Cortex of kidney (tissue), 1 donor: ENCODE measurements around the gene WDPCP.
"Not testable (repeated sequence)": the region's sequence is repeated elsewhere in the genome, so short reads cannot be mapped to it uniquely, and the experiment has no call there.

Source experiments
- DNase-seq: peaks from one replicate; lab custom pipeline; 2025; lab: John Stamatoyannopoulos, UW

The WDPCP gene

GRCh38 chr2:63446658-63447057 lies 141.6 kb downstream of the WDPCP start:
- DNase-seq, result no peak

- no peak for DNase-seq
These were observed 143.6 kb downstream of the WDPCP start for GRCh38 chr2:63444565-63445288.

GRCh38 chr2:63440612-63441011 lies 147.7 kb downstream of the WDPCP start:
- DNase-seq, result no peak

DNA sequence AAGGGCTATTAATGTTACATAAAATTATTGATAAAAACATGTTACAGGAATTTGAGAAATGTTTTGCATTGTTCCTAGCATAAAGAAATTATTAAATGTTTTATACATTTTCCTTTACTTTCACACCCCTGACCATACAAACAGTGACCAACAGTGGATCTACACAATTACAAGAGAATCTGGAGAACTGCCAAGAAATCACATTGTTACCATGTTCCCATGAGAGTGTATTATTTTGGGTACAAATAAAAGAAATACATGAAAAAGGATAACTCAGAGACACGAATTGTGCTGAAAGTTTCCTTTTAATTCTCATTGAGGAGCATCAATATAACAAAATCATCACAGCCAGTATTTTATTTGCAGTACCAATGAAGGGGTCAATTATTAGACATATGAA lies 150.1 kb downstream of the WDPCP start:
- DNase-seq, result no peak

DNA sequence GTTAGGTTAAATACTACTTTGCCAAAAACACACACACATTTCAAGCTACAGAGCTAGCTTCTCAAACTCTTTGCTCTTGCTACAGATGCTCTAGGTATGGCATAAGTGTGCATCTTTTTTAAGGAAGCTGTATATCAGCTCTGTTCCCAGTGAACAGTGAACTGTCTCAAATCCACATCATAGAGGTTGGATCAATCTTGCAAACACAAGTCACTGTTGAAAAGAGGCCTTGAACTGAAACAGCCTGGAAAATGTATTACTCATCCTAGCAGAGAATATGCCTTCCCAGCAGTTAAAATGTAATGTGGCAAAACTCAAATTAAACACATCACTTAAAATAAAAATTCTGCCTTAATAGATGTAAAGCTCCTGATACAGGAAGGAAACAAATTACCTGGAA lies 151.8 kb downstream of the WDPCP start:
- no peak for DNase-seq

- no peak for DNase-seq
These were observed 153.2 kb downstream of the WDPCP start for GRCh38 chr2:63435070-63435469.

- DNase-seq, result no peak
These were observed 154.0 kb downstream of the WDPCP start for GRCh38 chr2:63434024-63435001.

- no peak for DNase-seq
These were observed 155.9 kb downstream of the WDPCP start for GRCh38 chr2:63432373-63432772.

GRCh38 chr2:63425606-63426005 lies 162.7 kb downstream of the WDPCP start:
- no peak for DNase-seq

- no peak for DNase-seq
These were observed 163.2 kb downstream of the WDPCP start for GRCh38 chr2:63425079-63425416.

- no peak for DNase-seq
These were observed 163.8 kb downstream of the WDPCP start for GRCh38 chr2:63424329-63425078.

GRCh38 chr2:63422556-63422955 lies 165.7 kb downstream of the WDPCP start:
- no peak for DNase-seq

DNA sequence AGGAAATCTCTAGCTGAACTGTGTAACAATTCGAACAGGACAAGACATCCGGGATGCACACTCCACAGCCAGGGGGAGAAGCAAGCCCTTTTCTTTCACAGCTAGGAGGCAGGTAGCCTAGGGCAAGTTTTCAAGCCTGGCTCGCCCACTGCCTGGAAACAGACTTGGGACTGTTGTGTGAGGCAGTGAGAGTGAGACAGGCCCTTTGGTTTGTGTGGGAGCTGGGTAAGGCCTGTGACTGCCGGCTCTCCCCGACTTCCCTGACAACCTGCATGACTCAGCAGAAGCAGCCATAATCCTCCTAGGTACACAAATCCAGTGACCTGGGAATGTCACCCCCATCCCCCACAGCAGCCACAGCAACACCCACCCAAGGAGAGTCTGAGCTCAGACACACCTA lies 179.7 kb downstream of the WDPCP start:
- DNase-seq, result no peak

GRCh38 chr2:63406641-63407040 lies 181.6 kb downstream of the WDPCP start:
- no peak for DNase-seq

- no peak for DNase-seq
These were observed 184.5 kb downstream of the WDPCP start for GRCh38 chr2:63403820-63404219.

DNA sequence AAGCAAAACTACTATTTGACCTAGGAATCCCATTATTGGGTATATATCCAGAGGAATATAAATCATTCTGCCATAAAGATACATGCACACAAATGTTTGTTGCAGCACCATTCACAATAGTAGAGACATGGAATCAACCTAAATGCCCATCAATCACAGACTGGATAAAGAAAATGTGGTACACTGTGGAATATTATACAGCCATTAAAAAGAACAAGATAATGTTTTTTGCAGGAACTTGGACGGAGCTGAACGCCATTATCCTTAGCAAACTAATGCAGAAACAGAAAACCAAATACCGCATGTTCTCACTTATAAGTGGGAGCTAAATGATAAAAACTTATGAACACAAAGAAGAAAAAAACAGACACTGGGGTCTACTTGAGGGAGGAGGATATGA lies 185.4 kb downstream of the WDPCP start:
- DNase-seq, result not testable (repeated sequence)

DNA sequence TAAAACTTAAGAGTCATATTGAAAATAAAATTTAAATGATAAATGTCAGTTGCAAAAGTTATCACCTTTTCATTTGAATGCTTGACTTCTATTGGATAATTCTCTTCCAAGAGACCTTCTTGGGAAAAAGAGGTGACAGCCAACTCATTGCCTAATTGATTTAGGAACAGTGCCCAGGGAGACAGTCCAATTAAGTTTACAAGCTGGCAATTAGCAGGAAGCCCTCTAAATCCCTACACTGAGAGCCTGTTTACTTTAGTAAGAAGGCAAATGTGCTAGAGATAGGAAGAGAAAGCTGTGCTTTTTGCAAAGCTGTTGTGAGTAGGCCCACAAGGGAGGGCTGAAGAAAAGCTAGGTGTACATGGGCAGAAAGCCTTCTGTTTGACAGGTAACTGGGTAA lies 189.1 kb downstream of the WDPCP start:
- no peak for DNase-seq

DNA sequence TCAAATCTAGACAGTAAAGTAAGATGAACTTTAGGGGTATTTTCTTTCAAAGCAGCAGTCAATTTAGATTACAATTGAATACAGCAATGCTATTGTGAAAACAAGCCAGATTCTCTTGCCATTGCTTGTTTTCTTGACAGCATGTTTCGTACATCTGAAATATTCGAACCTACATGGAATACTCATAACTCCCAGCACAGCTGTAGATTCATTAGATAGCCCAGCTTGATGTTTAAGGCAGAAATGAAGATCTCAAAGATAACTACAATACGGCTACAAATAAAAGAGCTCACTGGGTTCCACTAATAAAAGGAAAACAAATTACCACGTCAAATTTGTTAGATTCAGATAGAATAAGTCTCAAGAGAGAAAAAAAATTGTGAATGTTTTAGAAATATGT lies 208.8 kb downstream of the WDPCP start:
- no peak for DNase-seq

GRCh38 chr2:63378589-63378988 lies 209.7 kb downstream of the WDPCP start:
- no peak for DNase-seq

DNA sequence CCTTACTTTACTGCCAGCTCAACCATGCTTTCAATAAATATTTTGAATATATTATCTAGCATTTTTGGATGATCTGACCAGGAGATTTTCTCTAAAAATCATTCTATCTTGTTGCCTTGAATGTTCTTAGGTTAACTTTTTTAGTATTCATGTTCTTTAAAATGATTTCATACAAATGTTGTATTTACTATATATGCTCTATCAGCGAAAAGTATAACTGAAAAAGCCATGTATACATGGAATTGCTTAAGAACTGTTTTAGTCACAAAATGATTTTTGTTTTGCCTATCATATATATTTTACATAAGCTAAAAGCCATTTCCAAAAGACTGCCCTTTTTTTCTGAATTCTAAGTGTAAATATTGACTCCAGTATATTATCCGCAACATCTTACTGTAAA lies 213.9 kb downstream of the WDPCP start:
- no peak for DNase-seq

GRCh38 chr2:63372549-63372948 lies 215.7 kb downstream of the WDPCP start:
- DNase-seq, result no peak

DNA sequence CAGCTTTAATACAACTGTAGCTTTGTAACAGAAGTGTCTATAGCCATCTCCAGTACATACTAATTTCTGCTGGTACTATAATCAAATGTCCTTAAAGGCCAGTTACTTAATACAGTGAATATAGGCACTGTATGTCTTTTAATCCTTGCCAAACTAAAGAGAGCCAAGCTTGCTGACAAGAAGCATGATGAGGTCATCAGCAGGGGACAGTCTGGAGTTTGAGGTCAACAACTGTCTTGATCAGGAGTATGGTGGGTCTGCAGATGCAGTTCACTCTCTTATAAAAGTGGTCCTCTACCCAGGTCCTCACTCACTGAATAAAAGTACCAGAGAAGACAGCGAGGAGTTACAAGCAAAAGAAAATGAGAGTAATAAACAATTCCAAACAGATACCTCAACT lies 219.1 kb downstream of the WDPCP start:
- DNase-seq, result no peak

DNA sequence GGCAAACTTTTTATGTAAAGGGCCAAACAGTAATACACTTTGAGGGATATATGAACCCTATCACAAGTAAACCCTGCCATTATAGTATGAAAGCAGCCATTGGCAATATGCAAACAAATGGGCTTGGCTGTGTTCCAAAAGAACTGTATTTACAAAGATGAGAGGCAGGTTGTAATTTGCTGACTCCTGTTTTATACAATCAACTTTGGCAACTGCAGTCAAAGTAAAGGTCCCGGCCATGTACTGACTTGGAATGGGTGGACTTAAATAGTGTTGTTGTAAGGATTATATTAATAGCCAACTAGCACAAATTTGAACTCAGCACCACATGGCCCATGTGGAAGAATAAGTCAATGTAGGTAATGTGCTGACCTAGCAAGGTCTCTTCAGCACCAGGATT lies 223.4 kb downstream of the WDPCP start:
- no peak for DNase-seq
